Measurements from ENCODE around the gene LIN9.
"Not testable (repeated sequence)": the region's sequence is repeated elsewhere in the genome, so short reads cannot be mapped to it uniquely, and the experiment has no call there.

LIN9 gene, protein sequence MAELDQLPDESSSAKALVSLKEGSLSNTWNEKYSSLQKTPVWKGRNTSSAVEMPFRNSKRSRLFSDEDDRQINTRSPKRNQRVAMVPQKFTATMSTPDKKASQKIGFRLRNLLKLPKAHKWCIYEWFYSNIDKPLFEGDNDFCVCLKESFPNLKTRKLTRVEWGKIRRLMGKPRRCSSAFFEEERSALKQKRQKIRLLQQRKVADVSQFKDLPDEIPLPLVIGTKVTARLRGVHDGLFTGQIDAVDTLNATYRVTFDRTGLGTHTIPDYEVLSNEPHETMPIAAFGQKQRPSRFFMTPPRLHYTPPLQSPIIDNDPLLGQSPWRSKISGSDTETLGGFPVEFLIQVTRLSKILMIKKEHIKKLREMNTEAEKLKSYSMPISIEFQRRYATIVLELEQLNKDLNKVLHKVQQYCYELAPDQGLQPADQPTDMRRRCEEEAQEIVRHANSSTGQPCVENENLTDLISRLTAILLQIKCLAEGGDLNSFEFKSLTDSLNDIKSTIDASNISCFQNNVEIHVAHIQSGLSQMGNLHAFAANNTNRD

DNA sequence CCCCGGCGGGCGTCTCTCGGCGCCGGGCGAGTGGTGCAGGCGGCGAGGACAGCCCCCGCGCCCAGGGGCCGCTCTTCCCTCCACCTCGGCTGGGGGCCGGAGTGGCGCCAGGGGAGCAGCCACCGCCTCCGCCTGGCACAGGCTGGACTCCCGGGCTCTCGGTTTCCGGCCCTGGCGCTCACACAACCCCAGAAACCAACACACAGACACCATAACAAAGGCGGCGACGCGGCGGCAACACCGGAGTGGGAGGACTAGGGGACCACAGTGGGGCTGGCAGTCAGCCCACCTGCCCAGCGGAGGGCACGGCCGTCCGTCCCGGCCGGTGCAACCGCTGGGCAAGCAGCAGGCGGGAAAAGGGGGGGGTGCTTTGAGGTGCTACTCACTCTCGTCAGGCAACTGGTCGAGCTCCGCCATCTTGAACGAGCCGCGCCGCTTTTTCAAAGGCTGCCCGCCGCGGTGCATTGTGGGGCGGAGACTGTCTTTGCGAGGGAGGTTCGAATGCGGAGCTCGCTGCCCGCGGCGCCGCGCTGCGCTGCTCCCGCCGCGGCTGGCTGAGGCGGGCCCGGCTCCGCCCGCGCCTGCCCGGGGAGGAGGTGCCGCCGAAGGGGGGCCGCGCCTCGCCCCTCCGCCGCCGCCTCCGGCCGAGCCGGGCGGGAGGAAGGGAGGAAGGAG is at the start of gene LIN9:
TSS of gene LIN9 (minus strand) at position 442 of the 675 bp plus-strand sequence. CDS start at position 417, 25 bp downstream.
- peak; percentile 96 for DNase-seq

DNA sequence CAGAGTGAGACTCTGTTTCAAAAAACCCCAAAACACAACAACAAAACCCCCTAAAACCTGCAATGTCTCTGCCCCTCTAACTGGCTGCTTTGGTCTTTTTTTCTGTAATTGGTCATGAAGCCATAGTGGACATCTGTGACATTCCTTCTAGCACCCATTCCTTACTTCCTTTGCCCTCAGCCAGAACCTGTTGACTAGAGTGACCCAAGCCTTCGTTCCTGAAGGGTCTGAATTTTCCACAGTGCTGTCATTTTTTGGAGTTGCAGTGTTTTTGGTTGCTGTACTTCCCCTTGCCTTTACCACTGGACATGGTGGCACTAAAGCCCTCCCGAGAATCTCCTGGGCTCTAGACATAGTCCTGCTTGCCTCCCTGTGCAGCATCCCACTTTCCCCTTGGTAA is 48.5 kb upstream of the LIN9 start:
- DNase-seq: no peak

DNA sequence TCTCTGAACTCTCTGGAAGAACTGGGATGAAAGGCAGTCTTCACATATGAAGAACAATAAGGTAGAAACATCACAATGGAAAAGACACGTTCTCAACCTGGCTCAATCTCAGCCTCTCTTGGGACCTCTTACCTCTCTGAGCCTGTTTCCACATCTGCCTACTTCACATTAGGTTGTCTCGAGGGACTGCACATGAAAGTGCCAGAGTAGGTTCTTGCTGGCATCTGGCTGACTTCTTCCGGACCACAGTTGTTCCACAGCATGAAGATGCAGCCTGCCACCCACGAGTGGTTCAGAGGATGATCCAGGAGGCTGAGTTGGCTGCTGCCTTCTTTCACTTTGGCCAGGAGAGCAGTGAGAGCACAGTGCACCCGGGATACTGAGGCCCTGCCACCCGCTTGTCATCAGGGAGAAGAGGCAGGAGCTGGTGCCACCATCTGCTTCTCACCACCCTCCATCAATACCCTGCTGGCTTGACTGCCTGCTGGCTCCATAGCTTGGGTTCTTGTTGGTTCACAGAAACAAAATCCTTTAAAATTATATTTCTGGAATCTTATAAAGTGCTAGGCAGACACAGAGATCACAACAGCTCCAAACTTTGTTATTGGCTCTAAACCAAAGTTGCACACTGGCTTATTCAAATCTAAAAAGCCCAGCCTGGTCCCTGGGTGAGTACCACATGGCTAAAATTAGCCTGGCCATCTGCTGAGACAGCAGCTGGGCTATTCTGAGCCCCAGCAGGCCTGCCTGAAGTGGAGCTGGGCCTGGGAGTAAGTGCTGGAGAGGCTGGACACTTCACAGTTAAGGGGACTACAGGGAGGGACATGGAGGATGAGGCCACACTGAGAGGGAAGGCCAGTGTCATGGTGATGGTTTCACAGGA is 46.9 kb upstream of the LIN9 start:
- no peak for DNase-seq

DNA sequence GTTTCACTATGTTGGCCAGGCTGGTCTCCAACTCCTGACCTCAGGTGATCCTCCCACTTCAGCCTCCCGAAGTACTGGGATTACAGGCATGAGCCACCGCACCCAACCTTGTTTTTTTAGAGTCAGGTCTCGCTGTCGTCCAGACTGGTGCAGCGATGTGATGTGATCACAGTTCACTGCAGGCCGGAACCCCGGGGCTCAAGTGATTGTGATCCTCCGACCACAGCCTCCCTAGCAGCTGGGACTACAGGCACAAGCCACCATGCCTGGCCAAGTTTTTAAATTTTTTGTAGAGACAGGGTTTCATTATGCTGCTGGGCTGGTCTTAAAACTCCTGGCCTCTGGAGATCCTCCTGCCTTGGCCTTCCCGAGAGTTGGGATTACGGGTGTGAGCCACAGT is 46.1 kb upstream of the LIN9 start:
- DNase-seq: no peak

DNA sequence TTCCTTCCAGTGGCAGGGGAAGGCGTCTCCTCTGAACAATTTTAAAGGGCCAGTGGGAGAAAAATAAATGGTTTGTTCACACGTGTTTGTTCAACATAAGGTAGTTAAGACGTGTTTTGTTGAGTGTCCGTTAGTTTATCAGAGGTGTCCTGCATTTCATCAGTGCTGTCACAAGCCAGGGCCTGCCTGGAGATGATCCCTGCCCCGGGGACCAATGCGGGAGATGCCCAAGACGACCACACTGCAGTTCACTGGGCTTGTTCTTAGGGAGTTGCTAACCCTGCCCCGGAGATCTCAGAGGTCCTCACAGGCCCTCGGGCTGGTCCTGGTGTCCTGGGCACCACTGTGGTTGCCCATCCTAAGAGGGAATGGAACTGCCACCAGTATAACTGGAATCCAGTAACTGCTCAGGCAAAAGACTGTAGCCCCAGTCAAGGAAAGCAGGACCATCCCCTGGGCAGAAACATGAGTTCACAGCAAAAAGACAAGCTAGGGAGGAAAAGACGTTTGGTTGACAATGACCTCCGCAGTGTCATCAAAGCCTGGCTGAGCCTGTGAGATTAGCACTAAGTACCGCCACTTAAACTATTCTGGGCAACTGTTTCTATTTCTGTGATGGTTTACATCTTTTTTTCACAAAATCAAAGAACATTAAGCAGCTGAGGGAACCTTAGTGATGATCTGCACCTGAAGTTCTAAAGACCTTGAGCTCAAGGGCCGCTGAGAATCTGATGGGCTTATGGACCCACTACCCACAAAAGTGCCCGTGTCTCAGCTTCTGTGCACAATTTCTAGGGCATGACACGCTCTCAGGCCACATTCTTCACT is 44.9 kb upstream of the LIN9 start:
- DNase-seq: no peak

DNA sequence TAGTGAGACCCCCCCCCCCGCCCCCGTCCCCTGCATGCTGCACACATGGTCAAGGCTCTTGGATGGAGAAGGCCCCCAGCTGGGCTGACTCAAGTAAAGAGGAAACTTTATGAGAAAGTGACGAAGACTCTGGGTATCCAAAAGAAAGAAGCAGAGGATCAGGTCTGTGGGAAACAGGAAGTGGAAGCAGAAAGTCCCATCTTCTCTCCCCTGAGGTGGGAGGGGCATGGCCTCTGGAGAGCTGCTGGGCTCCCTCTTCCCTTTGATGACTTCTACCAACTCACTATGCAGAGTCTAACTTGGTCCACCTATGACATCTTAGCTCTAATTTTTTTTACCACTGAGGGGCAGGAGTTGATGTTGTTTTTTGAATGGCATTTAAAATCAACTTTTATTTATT is 42.7 kb upstream of the LIN9 start:
- DNase-seq: no peak

DNA sequence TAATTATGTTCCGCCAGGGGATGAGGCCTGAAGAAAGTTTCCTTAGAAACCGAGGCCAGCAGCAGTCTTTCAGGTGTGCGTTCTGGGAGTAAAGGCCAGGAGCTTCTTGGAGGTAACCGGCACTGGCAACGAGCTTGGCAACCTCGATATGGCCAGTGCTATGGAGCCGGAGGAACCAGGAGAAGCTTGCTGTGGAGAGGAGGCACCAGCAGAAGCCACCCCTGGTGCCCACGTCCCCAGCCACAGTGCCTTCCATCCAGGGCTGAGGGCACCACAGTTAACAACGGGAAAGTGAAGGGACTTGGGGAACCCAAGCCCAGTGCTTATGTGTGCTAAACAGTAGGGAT is 41.5 kb upstream of the LIN9 start:
- no peak for DNase-seq

DNA sequence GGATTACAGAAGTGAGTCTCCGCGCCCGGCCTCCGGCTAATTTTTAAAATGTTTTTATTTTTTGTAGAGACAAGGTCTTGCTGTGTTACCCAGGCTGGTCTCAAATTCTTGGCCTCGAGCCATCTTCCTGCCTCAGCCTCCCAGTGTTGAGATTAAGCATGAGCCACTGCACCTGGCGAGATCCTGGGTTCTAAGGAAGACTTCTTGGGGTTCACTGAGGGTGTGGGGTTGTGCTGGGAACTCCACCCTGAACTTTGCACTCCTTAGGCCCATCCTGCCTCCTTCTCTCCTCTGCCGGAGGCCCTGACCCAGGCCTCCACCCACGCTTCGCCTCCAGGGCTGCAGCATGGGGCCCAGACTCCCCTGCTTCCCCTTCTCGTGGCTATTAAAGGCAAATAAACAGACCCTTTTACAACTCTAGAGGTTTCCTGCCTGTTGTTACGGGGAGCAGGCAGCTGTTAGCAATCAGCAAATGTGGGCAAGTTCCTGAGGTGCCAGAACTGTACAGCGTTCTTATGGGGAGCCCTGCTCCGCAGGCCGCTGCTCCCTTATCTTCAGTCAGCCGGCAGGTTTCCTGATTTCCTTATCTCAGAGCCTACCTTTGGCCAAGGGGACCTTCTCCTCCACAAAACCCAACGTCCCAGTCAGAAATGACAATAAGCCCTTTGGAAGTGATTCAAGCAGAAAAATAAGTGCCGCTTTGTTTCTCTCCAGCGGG is 41.0 kb upstream of the LIN9 start:
- DNase-seq: no peak

- DNase-seq: no peak
Measured at GRCh38 chr1:226349081-226349480, 40.1 kb upstream of the LIN9 start.

DNA sequence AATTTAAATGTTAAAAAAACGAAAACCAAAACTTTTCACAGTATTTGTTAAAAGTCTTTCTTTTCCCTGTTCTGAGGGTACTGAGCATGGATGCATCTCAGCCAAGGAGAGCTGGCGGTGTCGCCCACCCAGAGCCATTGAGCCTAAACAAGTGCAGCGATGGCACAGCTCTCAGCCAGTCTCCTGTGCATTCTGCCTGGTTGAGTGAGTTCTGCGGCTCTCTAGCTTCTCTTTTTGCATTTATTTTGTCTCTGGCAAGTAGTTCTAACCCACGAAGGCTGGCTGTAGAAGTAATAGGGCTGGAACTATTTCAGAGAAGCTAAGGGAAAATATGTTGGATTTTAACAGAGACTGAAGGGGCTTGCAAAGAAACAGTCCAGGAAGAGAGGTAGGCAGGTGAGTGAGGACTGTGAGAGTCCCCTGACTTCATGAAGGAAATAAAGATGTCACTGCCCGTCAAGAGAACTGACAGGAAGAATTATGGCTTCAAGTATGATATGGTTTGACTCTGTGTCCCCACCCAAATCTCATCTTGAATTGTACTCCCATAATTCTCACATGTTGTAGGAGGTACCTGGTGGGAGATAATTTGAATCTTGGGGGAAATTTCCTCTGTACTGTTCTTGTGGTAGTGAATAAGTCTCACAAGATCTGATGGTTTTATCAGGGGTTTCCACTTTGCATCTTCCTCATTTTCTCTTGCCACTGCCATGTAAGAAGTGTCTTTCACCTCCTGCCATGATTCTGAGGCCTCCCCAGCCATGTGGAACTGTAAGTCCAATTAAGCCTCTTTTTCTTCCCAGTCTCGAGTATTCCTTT is 35.7 kb upstream of the LIN9 start:
- DNase-seq: no peak

DNA sequence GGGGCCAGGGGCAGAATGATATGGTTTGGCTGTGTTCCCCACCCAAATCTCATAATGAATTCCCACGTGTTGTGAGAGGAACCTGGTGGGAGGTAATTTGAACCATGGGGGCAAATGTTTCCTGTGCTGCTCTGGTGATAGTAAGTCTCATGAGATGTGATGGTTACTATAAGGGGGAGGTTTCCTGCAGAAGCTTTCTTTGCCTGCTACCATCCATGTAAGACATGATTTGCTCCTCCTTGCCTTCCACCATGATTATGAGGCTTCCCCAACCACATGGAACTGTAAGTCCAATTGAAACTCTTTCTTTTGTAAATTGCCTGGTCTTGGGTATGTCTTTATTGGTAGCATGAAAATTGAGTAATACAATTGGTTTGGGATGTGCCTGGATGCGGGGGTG is 33.7 kb upstream of the LIN9 start:
- DNase-seq: no peak

GRCh38 chr1:226340111-226340510 is 31.1 kb upstream of the LIN9 start:
- not testable (repeated sequence) for DNase-seq

- peak; percentile 9 for DNase-seq
Measured at GRCh38 chr1:226337276-226337875, 28.4 kb upstream of the LIN9 start.

DNA sequence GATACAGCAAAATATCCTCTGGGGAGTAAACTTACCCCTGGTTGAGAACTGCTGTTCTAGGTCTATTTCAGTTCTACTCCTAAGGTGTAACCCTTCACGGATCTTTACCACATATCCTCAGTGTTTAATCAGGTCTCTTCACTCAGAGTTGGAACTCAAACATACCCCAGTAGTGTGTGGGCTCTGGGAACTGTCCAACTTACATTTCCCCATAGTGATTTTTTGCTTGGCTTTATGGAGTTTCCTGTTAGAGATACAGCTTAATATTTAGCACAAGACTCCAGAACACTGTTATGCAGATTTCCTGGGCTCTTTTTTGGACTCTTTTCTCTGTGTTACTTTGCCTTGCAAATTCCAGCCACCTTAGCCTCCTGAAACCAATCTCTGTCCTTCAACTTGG is 26.7 kb upstream of the LIN9 start:
- DNase-seq: no peak

DNA sequence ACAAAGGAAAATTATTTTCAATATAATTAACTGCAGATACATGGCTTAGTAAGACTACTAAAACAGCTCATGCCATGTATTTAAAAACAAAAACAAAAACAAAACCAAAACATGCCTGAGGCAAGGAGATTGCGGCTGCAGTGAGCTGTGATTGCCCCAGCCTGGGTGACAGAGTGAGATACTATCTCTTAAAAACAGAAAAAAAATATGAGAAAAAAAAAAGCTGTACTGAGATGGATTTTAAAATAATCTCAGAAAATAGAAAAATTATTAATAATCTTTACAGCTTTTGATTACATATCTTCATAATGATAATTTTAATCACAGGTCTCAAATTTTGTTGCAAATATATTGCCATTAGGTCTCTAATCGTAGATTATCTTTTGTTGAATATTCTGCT is 24.0 kb upstream of the LIN9 start:
- no peak for DNase-seq

DNA sequence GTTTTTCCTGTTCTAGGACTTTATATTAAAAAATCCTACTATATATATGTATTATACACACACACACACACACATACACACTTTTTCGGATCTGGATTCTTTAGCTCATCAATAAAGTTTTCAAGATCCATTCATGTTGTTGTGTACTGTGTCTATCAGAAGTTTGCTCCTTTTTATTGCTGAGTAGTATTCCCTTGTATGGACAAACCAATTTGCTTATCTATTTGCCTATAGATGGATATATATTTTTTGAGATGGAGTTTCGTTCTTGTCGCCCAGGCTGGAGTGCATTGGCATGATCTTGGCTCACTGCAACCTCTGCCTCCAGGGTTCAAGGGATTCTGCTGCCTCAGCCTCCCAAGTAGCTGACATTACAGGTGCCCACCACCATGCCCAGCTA is 20.3 kb upstream of the LIN9 start:
- DNase-seq: no peak

DNA sequence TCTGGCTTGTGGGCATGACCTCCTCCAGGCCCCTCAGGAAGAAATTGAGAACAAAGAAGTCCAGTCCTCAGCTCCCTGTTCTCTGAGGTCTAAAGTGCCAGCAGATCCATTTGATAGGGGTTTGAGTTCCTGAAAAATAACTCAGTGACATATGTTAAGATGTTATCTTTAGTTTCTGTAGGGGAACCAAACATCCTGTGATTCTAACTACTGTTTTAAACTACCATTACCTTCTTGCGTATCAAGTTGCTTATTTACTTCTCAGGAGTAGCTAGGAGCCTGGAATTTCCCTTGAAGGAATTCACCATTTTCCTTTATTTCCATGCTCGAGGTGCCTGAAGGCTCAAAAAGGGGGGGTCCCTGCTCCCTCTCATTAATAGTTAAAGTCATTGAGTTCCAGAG is 18.8 kb upstream of the LIN9 start:
- no peak for DNase-seq

GRCh38 chr1:226325178-226325577 is 16.2 kb upstream of the LIN9 start:
- no peak for DNase-seq

- no peak for DNase-seq
Measured at GRCh38 chr1:226324479-226324878, 15.5 kb upstream of the LIN9 start.

GRCh38 chr1:226322986-226323385 is 14.0 kb upstream of the LIN9 start:
- no peak for DNase-seq
